WTC11 (cell line): Measurements from ENCODE around the gene STX8.

Experiments
- ATF3 ChIP-seq: sonication (generic); formaldehyde crosslinking; conservative IDR thresholded peaks from 2 replicates; pipeline ENCODE4 v1.8.1; 2022; ENCODE audit warnings: mild to moderate bottlenecking, missing genetic modification reagents
- CREM ChIP-seq: sonication (generic); formaldehyde crosslinking; IDR thresholded peaks from 2 replicates; pipeline ENCODE4 v1.8.1; 2022; ENCODE audit warnings: mild to moderate bottlenecking, missing genetic modification reagents, moderate library complexity
- CTCF ChIP-seq: fragments of 200-600 bp; IDR thresholded peaks from 2 replicates; pipeline ENCODE4 v1.8.0; 2022; ENCODE audit warnings: antibody characterized with exemption
- E2F4 ChIP-seq: sonication (generic); formaldehyde crosslinking; IDR thresholded peaks from 2 replicates; pipeline ENCODE4 v1.8.1; 2022; ENCODE audit warnings: low read depth, mild to moderate bottlenecking, moderate library complexity, missing genetic modification reagents, borderline replicate concordance
- ELF4 ChIP-seq: sonication (generic); formaldehyde crosslinking; IDR thresholded peaks from 2 replicates; pipeline ENCODE4 v1.8.1; 2022; ENCODE audit warnings: low read depth, mild to moderate bottlenecking, moderate library complexity, missing genetic modification reagents
- JUN ChIP-seq: sonication (generic); formaldehyde crosslinking; IDR thresholded peaks from 2 replicates; pipeline ENCODE4 v1.8.0; 2023; ENCODE audit warnings: mild to moderate bottlenecking, missing genetic modification reagents
- SP1 ChIP-seq: sonication (generic); formaldehyde crosslinking; conservative IDR thresholded peaks from 2 replicates; pipeline ENCODE4 v1.8.1; 2022; ENCODE audit warnings: missing genetic modification reagents
- USF1 ChIP-seq: sonication (generic); formaldehyde crosslinking; IDR thresholded peaks from 2 replicates; pipeline ENCODE4 v1.8.0; 2022; ENCODE audit warnings: mild to moderate bottlenecking, missing genetic modification reagents
- ZMAT4 ChIP-seq: fragments of 250-450 bp; sonication (Bioruptor Pico); IDR thresholded peaks from 2 replicates; pipeline ENCODE4 v1.9.0; 2021; ENCODE audit warnings: mild to moderate bottlenecking
- ZNF263 ChIP-seq: sonication (generic); formaldehyde crosslinking; IDR thresholded peaks from 2 replicates; pipeline ENCODE4 v1.8.1; 2022; ENCODE audit warnings: low read depth, mild to moderate bottlenecking, moderate library complexity, missing genetic modification reagents

- TF ChIP-seq ZMAT4 (CRISPR knock-in tag) (no peak), CREM (CRISPR knock-in tag) (no peak), CTCF (no peak), ZNF263 (CRISPR knock-in tag) (no peak), SP1 (CRISPR knock-in tag) (no peak), ATF3 (no peak), USF1 (CRISPR knock-in tag) (no peak), ELF4 (CRISPR knock-in tag) (no peak), E2F4 (no peak), JUN (CRISPR knock-in tag) (no peak)
These were observed 332.6 kb downstream of the STX8 start for GRCh38 chr17:9242983-9243382.
